RWPE1 (cell line): Measurements from ENCODE around the gene ARHGAP22.

Experiments used
- CTCF ChIA-PET: fragments of 350-600 bp; sonication (Branson Sonifier 250); formaldehyde crosslinking; extraction: SDS; loops from one replicate; lab custom pipeline; 2021; lab: Yijun Ruan, JAX
- POLR2A ChIA-PET: fragments of 400-600 bp; formaldehyde crosslinking; extraction: SDS; loops from one replicate; lab custom pipeline; 2020; ENCODE audit warnings: antibody characterized with exemption; ENCODE audit not compliant: low non-redundant PET; lab: Yijun Ruan, JAX
- DNase-seq: peaks from one replicate; pipeline ENCODE4 v3.0.0; 2012; ENCODE audit warnings: low spot score
- H3K27ac ChIP-seq: fragments of 450-650 bp; 2 replicates; pipeline ENCODE4 v1.5.1; 2017
- TF ChIP-seq, protein P1 (sequence below): fragments of 450-650 bp; conservative IDR thresholded peaks from 2 replicates; pipeline ENCODE4 v1.5.1; 2017; ENCODE audit warnings: low read depth, mild to moderate bottlenecking

ARHGAP22 gene

GRCh38 chr10:48465860-48466521 is 138.9 kb downstream of the ARHGAP22 start:
- no peak for DNase-seq
- CTCF ChIA-PET = interaction anchor here (0.6 to 1.1 kb wide), 2 partner anchors 21 to 26 kb away, joined by 3 read pairs; no protein-coding TSS in a partner anchor
- H3K27ac ChIP-seq = peak overlapping the region; percentile 80

DNA sequence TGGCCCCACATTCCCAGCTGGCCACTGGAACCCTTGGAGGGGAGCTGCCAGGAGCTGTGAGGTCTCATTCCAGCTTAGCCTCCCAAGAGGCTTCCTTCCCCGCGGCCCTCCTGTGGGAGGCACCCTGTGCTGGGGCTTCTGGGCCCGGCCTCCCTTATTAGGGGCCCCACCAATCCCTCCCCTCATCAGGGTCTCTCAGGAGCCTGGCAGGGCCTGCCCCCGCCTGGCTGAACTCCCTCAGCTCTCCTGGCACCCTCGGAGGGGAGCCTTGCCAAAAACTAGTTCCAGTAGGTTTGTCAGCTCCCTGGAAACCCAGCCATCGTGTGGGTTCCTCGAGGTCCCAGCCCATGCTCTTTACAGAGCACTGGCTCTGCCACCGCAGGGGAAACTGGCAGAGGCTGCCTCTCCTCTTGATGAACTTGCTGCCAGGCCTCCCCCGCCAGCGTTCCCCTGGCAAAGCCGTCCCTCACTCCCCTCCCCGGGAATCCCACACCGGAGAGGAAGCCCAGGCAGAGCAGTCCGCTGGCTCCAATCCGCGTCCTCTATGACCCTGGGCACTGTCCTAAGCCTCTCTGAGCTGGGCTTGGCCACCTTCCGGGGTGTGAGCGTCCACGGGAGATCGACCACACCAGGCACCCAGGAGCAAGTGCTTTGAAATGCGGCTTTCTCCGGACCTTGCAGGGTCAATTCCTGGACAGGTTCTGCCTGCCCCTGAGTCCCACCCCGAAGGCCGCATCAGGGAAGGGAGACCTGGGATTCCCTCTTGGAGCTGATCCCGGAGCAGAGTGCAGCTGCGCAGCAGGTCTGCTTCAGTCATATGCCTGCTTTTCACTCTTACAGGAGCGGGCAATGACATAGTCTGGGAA is 139.8 kb downstream of the ARHGAP22 start:
- ChIA-PET CTCF (interaction anchor here (0.9 kb wide), 1 partner anchor 191 kb away, joined by 3 read pairs; no protein-coding TSS in a partner anchor), POLR2A (no interaction called here)
- no peak for DNase-seq
- peak overlapping the region; percentile 80 for H3K27ac ChIP-seq
- TF ChIP-seq, protein P1, sequence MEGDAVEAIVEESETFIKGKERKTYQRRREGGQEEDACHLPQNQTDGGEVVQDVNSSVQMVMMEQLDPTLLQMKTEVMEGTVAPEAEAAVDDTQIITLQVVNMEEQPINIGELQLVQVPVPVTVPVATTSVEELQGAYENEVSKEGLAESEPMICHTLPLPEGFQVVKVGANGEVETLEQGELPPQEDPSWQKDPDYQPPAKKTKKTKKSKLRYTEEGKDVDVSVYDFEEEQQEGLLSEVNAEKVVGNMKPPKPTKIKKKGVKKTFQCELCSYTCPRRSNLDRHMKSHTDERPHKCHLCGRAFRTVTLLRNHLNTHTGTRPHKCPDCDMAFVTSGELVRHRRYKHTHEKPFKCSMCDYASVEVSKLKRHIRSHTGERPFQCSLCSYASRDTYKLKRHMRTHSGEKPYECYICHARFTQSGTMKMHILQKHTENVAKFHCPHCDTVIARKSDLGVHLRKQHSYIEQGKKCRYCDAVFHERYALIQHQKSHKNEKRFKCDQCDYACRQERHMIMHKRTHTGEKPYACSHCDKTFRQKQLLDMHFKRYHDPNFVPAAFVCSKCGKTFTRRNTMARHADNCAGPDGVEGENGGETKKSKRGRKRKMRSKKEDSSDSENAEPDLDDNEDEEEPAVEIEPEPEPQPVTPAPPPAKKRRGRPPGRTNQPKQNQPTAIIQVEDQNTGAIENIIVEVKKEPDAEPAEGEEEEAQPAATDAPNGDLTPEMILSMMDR = no peak

More at GRCh38 chr10:48465860-48466521, 138.9 kb downstream of the ARHGAP22 start:
- POLR2A ChIA-PET = interaction anchor here (0.6 kb wide), 1 partner anchor 35 kb away, joined by 3 read pairs; no protein-coding TSS in a partner anchor
- TF ChIP-seq, protein P1 = no peak

DNA sequence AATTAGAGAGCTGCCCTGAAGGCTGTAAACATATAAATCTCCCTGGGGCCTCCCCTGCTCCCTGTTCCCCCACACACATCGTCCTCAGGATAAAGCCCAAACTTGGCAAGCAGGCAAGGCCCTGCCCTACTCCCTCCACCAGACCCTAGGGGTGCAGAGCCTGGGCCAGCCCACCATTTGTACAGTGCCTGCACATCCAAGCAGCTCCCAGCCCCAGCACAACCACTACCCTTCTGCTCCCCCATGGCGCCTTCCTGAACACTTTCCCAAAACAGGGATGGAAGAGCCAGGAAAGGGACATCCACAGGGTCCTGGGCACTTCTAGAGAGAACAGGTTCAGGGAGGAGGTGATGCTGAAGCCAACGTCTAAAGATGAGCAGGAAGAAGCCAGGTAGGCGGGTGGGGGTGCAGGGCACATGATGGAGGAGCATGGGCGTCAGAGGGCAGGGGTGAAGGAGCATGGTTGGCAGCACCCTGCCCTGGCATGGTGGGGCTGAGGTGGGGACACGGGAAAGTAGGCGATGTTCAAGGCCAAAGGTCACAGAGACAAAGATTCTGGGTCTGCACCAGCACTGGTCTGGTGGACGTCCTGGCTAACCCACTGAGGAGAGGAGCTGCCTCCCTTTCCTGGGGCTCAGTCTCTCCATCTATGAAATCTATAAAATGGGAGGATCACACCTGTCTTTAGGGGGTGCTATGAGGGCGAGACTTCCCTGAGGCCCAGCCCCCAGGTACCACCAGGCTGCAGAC is 140.6 kb downstream of the ARHGAP22 start:
- ChIA-PET POLR2A (no interaction called here), CTCF (interaction anchor here (0.9 kb wide), 1 partner anchor 192 kb away, joined by 3 read pairs; no protein-coding TSS in a partner anchor)
- no peak for DNase-seq
- TF ChIP-seq, protein P1 = no peak
- peak overlapping the region; percentile 80 for H3K27ac ChIP-seq

DNA sequence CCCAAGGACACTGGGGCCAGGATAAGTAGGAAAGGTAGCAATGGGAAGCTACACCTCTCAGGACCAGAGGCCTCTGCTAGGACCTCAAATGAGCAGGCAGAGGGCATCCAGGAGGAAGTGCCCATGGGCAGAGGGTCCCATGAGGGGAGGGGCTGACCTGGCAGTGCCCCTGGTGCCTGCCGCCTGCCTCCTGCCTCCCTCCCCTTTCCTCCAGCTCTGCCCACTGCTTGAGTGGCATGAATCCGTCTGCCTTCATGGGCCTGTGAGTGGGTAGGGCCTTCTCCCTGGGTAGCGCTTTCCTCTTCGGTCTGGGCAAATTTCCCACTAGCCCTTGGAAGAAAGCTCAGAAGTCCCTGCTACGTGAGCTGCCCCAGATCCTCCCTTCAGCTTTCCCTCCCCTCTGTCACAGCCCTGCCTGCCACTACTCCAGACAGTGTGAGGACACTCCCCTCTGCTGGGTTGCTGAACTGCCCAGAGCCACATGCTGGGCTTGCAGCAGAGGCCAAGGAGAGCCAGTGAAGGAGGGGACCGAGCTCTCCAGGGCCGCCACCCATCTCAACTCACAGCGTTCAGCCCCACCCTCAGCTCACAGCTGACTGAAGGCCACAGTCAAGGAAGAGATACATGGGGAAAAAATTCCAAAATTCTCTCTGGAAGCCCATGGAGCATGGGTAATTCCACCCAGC is 141.4 kb downstream of the ARHGAP22 start:
- ChIA-PET POLR2A (no interaction called here), CTCF (interaction anchor here (0.7 kb wide), 1 partner anchor 122 kb away, joined by 3 read pairs; no protein-coding TSS in a partner anchor)
- TF ChIP-seq, protein P1 = no peak

GRCh38 chr10:48462482-48463020 is 142.3 kb downstream of the ARHGAP22 start:
- CTCF ChIA-PET = no interaction called here
- POLR2A ChIA-PET = no interaction called here

More for the DNA sequence above, 141.4 kb downstream of the ARHGAP22 start:
- DNase-seq = no peak
- peak overlapping the region; percentile 18 for H3K27ac ChIP-seq

More at GRCh38 chr10:48462482-48463020, 142.3 kb downstream of the ARHGAP22 start:
- peak overlapping the region; percentile 8; the same call in 1 of the 2 replicates for H3K27ac ChIP-seq
- TF ChIP-seq, protein P1 = no peak
- no peak for DNase-seq
